Colonic mucosa (tissue), 4 donors: ENCODE results near the gene TCTA. TPM values are rescaled to one million over a fixed set of nuclear protein-coding genes. Genes with fewer than 3 reads are reported as not detected.

Source experiments
- DNase-seq: peaks from one replicate; pipeline ENCODE4 v3.0.0-alpha.2; 2020
- H3K27ac ChIP-seq: fragments of 200-600 bp; one replicate; pipeline ENCODE4 v1.8.0; 2021
- H3K27me3 ChIP-seq: fragments of 200-600 bp; one replicate; pipeline ENCODE4 v1.8.0; 2021
- H3K36me3 ChIP-seq: fragments of 200-600 bp; one replicate; pipeline ENCODE4 v1.8.0; 2021
- H3K4me1 ChIP-seq: fragments of 200-600 bp; one replicate; pipeline ENCODE4 v1.8.0; 2021; ENCODE audit warnings: mild to moderate bottlenecking
- H3K4me3 ChIP-seq: fragments of 200-600 bp; one replicate; pipeline ENCODE4 v1.8.0; 2021
- H3K9ac ChIP-seq, 2 donors: one replicate each; pipeline ENCODE4 v1.7.0; 2013; ENCODE audit warnings: control low read depth in 2 of 2, low read depth in 2 of 2, low read length in 2 of 2
- H3K9me3 ChIP-seq: fragments of 200-600 bp; one replicate; pipeline ENCODE4 v1.8.0; 2021
- intact Hi-C: fragments of 100-400 bp; cut with DNase I; formaldehyde crosslinking; loops from one replicate; pipeline ENCODE4 v1.14.1; 2022
- total RNA-seq, 2 donors: library from RNA; stranded (reverse); fragmentation: NEBNext Ultra II Directional in 1 of 2; extraction: Animal tissue kit (Norgen Biotek cat#: 25700) in 1 of 2; gene quantifications; one replicate each; pipeline ENCODE4 v1.2.1, GENCODE V29; 2021
- TF ChIP-seq, protein P1 (sequence below): fragments of 200-600 bp; IDR thresholded peaks from one replicate; pipeline ENCODE4 v1.8.0; 2022; ENCODE audit warnings: antibody characterized with exemption, mild to moderate bottlenecking
- donor health status: healthy.
- donor health status: DM: no; HTN: no; CAD: no.
- donor health status: DM: no; HTN: no; CAD: no.

Gene TCTA
- total RNA-seq, 2 donors from 2014 or later = 35.0 to 37.6 TPM

- DNase-seq = no peak
- Histone ChIP-seq H3K27ac (no peak overlapping the region), H3K27me3 (no peaks in the 10 kb centered on the region), H3K4me3 (no peak overlapping the region), H3K9ac (no peak overlapping the region), H3K9me3 (no peaks in the 10 kb centered on the region), H3K4me1 (peaks cover under 1% of the 10 kb centered on the region), H3K36me3 (no peaks in the 10 kb centered on the region)
- intact Hi-C loops = no loop called here
- TF ChIP-seq, protein P1, sequence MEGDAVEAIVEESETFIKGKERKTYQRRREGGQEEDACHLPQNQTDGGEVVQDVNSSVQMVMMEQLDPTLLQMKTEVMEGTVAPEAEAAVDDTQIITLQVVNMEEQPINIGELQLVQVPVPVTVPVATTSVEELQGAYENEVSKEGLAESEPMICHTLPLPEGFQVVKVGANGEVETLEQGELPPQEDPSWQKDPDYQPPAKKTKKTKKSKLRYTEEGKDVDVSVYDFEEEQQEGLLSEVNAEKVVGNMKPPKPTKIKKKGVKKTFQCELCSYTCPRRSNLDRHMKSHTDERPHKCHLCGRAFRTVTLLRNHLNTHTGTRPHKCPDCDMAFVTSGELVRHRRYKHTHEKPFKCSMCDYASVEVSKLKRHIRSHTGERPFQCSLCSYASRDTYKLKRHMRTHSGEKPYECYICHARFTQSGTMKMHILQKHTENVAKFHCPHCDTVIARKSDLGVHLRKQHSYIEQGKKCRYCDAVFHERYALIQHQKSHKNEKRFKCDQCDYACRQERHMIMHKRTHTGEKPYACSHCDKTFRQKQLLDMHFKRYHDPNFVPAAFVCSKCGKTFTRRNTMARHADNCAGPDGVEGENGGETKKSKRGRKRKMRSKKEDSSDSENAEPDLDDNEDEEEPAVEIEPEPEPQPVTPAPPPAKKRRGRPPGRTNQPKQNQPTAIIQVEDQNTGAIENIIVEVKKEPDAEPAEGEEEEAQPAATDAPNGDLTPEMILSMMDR = no peak
These were observed 15.4 kb downstream of the TCTA start for GRCh38 chr3:49427586-49427985.

GRCh38 chr3:49428752-49429080, 16.5 kb downstream of the TCTA start:
- no peak for DNase-seq
- Histone ChIP-seq H3K36me3 (no peaks in the 10 kb centered on the region), H3K9ac (peak overlapping the region; percentile 32 to 74), H3K27ac (peak overlapping the region; percentile 91), H3K4me3 (peak overlapping the region; percentile 68), H3K4me1 (no peaks in the 10 kb centered on the region), H3K27me3 (no peaks in the 10 kb centered on the region), H3K9me3 (no peaks in the 10 kb centered on the region)
- TF ChIP-seq, protein P1 = no peak
- intact Hi-C loops = no loop called here

DNA sequence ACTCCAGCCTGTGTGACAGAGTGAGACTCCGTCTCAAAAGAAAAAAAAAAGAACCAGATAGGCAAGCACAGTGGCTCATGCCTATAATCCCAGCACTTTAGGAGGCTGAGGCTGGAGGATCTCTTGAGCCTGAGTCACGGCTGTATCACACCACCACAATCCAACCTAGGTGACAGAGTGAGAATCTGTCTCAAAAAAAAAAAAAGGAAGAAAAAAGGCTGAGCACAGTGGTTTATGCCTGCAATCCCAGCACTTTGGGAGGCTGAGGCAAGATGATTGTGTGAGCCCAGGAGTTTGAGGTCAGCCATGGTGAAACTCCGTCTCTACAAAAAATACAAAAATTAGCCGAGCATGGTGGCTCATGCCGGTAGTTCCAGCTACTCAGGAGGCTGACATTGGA, 22.5 kb downstream of the TCTA start:
- intact Hi-C loops = no loop called here
- H3K27ac ChIP-seq = no peak overlapping the region
- H3K27me3 ChIP-seq = no peaks in the 10 kb centered on the region
- no peak overlapping the region for H3K4me3 ChIP-seq
- DNase-seq = no peak
- no peaks in the 10 kb centered on the region for H3K4me1 ChIP-seq
- H3K36me3 ChIP-seq = no peaks in the 10 kb centered on the region
- H3K9me3 ChIP-seq = no peaks in the 10 kb centered on the region
- TF ChIP-seq, protein P1 = no peak
- no peak overlapping the region for H3K9ac ChIP-seq

- intact Hi-C loops = loop anchor here (5.0 kb wide), 2 partner anchors 148 to 458 kb away; no protein-coding TSS in a partner anchor
- Histone ChIP-seq H3K4me1 (no peaks in the 10 kb centered on the region), H3K27me3 (no peaks in the 10 kb centered on the region), H3K4me3 (no peak overlapping the region), H3K9me3 (no peaks in the 10 kb centered on the region), H3K36me3 (no peaks in the 10 kb centered on the region), H3K27ac (no peak overlapping the region), H3K9ac (no peak overlapping the region)
- TF ChIP-seq, protein P1 = no peak
- no peak for DNase-seq
These were observed 33.2 kb downstream of the TCTA start for GRCh38 chr3:49445391-49445790.

DNA sequence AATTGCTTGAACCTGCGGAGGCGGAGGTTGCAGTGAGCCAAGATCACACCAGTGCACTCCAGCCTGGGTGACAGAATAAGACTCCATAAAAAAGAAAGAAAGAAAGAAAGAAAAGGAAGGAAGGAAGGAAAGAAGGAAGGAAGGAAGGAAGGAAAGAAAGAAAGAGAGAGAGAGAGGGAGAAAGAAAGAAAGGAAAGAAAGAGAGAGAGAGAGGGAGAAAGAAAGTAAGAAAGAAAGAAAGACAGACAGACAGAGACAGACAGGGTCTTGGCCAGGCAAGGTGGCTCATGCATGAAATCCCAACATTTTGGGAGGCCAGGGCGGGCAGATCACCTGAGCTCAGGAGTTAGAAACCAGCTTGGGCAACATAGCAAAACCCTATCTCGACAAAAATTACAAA, 41.4 kb downstream of the TCTA start:
- Histone ChIP-seq H3K9ac (no peak overlapping the region), H3K4me1 (no peaks in the 10 kb centered on the region), H3K27ac (no peak overlapping the region), H3K9me3 (no peaks in the 10 kb centered on the region), H3K27me3 (no peaks in the 10 kb centered on the region), H3K4me3 (no peak overlapping the region), H3K36me3 (no peaks in the 10 kb centered on the region)
- TF ChIP-seq, protein P1 = no peak
- no peak for DNase-seq
- intact Hi-C loops = no loop called here

DNA sequence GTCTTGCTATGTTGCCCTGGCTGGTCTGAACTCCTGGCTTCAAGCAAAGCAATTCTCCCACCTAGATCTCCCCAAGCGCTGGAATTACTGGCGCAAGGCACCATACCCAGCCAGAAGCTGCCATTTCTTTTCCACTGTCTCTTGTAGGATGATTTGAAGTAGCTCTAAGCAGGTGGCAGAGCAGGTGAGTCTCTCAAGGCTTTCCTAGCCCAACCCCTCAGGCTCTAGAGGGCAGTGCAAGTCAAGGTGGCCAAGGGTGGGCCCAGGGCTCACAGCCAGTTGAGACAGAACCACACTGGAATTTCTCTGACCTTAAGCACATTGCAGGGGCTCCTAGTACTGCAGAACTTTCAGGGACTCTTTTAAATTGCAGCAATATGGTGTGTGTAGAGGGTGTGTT, 42.2 kb downstream of the TCTA start:
- Histone ChIP-seq H3K27ac (no peak overlapping the region), H3K9me3 (no peaks in the 10 kb centered on the region), H3K36me3 (no peaks in the 10 kb centered on the region), H3K4me3 (no peak overlapping the region), H3K4me1 (no peaks in the 10 kb centered on the region), H3K27me3 (no peaks in the 10 kb centered on the region), H3K9ac (no peak overlapping the region)
- DNase-seq = no peak
- TF ChIP-seq, protein P1 = no peak
- intact Hi-C loops = no loop called here
